A549 (cell line): ENCODE measurements around the gene E2F1. TPM values are rescaled to one million over a fixed set of nuclear protein-coding genes. Genes with fewer than 3 reads are reported as not detected.

Experiments used
- ATAC-seq, 2 experiments: fragments of 200-7000 bp in 1 of 2; fragments of >200 bp in 1 of 2; cut with Nextera tagmentation in 1 of 2; cut with Tn5 transposase in 1 of 2; 3 replicates each; pipeline versions ENCODE4 v1.8.0 to v1.9.1; 2018 to 2020; ENCODE audit warnings: mild to moderate bottlenecking in 1 of 2, moderate library complexity in 1 of 2
- CTCF ChIA-PET: fragments of 300-600 bp; sonication (Branson Sonifier 250); formaldehyde crosslinking; extraction: SDS; loops from one replicate; lab custom pipeline; 2021; ENCODE audit warnings: antibody characterized with exemption, inconsistent platforms; lab: Yijun Ruan, JAX
- POLR2A ChIA-PET: fragments of 350-600 bp; formaldehyde crosslinking; extraction: SDS; loops from one replicate; lab custom pipeline; 2021; ENCODE audit warnings: antibody characterized with exemption, inconsistent platforms; lab: Yijun Ruan, JAX
- DNase-seq, 2 experiments: peaks; one replicate each; pipeline versions ENCODE4 v3.0.0 to v3.0.0-alpha.2; 2011 to 2016; ENCODE audit warnings: low read depth in 1 of 2, low spot score in 1 of 2
- FAIRE-seq: peaks from 2 replicates; lab custom pipeline; 2011; peaks lifted over from hg19 to GRCh38; lab: Jason Lieb, UNC
- H3K27ac ChIP-seq, 2 experiments: fragments of >200 bp; sonication (Bioruptor Twin); formaldehyde crosslinking; 3 replicates each; pipeline ENCODE4 v1.5.1; 2016 to 2017
- H3K4me1 ChIP-seq: fragments of >200 bp; sonication (Bioruptor Twin); formaldehyde crosslinking; 3 replicates; pipeline ENCODE4 v1.6.1; 2016
- H3K4me2 ChIP-seq: fragments of >200 bp; sonication (Bioruptor Twin); formaldehyde crosslinking; 3 replicates; pipeline ENCODE4 v1.6.1; 2016
- H3K4me3 ChIP-seq: fragments of >200 bp; sonication (Bioruptor Twin); formaldehyde crosslinking; 3 replicates; pipeline ENCODE4 v1.5.1; 2016
- H3K9me3 ChIP-seq: fragments of >200 bp; sonication (Bioruptor Twin); formaldehyde crosslinking; 3 replicates; pipeline ENCODE4 v1.6.1; 2016
- CHD4 ChIP-seq: fragments of 200-600 bp; sonication (generic); IDR thresholded peaks from 2 replicates; pipeline ENCODE4 v1.6.1; 2016; ENCODE audit warnings: antibody characterized with exemption, mild to moderate bottlenecking, borderline replicate concordance
- CTCF ChIP-seq: fragments of >200 bp; sonication (Bioruptor Twin); formaldehyde crosslinking; IDR thresholded peaks from 3 replicates; pipeline ENCODE4 v1.5.1; 2016
- EHMT2 ChIP-seq: fragments of 200-600 bp; sonication (generic); IDR thresholded peaks from 2 replicates; pipeline ENCODE4 v1.6.1; 2016; ENCODE audit warnings: antibody characterized with exemption, low read depth, mild to moderate bottlenecking, moderate library complexity
- EP300 ChIP-seq, 2 experiments: fragments of >200 bp; sonication (Bioruptor Twin); formaldehyde crosslinking; IDR thresholded peaks; 2 replicates in 1 of 2; 3 replicates in 1 of 2; pipeline ENCODE4 v1.6.1; 2016 to 2017
- FOSB ChIP-seq: fragments of 250-450 bp; sonication (Bioruptor Pico); IDR thresholded peaks from 2 replicates; pipeline ENCODE4 v1.5.0; 2020; ENCODE audit warnings: mild to moderate bottlenecking, moderate library complexity
- KDM1A ChIP-seq: fragments of 200-600 bp; sonication (generic); IDR thresholded peaks from 2 replicates; pipeline ENCODE4 v1.6.1; 2016; ENCODE audit warnings: low read depth, mild to moderate bottlenecking
- KDM5A ChIP-seq: fragments of 200-600 bp; sonication (generic); IDR thresholded peaks from 2 replicates; pipeline ENCODE4 v1.6.1; 2016; ENCODE audit warnings: antibody characterized with exemption, mild to moderate bottlenecking
- MAX ChIP-seq: IDR thresholded peaks from 2 replicates; pipeline ENCODE4 v1.6.1; 2012
- MAZ ChIP-seq: fragments of 150-350 bp; IDR thresholded peaks from 2 replicates; pipeline ENCODE4 v1.6.1; 2014; ENCODE audit warnings: antibody characterized with exemption, low read depth, low read length, borderline replicate concordance
- NR3C1 ChIP-seq: fragments of >200 bp; sonication (Bioruptor Twin); formaldehyde crosslinking; IDR thresholded peaks from 3 replicates; pipeline ENCODE4 v1.6.1; 2017
- POLR2AphosphoS2 ChIP-seq: conservative IDR thresholded peaks from 2 replicates; pipeline ENCODE4 v1.6.1; 2012; ENCODE audit warnings: low read length, improper control_type of control experiment, inconsistent platforms
- SMC3 ChIP-seq: fragments of >200 bp; sonication (Bioruptor Twin); formaldehyde crosslinking; IDR thresholded peaks from 3 replicates; pipeline ENCODE4 v1.6.1; 2018; ENCODE audit warnings: inconsistent platforms
- TFCP2L1 ChIP-seq: fragments of 250-450 bp; sonication (Bioruptor Pico); IDR thresholded peaks from 2 replicates; pipeline ENCODE4 v1.5.0; 2021; ENCODE audit warnings: mild to moderate bottlenecking
- TP53 ChIP-seq: fragments of 250-450 bp; sonication (Bioruptor Pico); IDR thresholded peaks from 2 replicates; pipeline ENCODE4 v1.5.0; 2021; ENCODE audit warnings: mild to moderate bottlenecking, moderate library complexity
- ZFP36 ChIP-seq: fragments of 450-650 bp; IDR thresholded peaks from 2 replicates; pipeline ENCODE4 v1.6.1; 2014; ENCODE audit warnings: borderline replicate concordance; ENCODE audit not compliant: partially characterized antibody
- ZNF302 ChIP-seq: fragments of 250-450 bp; sonication (Bioruptor Pico); IDR thresholded peaks from 2 replicates; pipeline ENCODE4 v1.9.0; 2021; ENCODE audit warnings: inconsistent platforms, mild to moderate bottlenecking, moderate library complexity
- WGBS: methylation state at CpG from one replicate; pipeline ENCODE4 v1.1.6; 2017; ENCODE audit errors: missing lambda C conversion rate; 5-methylcytosine and 5-hydroxymethylcytosine counted together
- polyA plus RNA-seq, 4 experiments: library from polyadenylated mRNA; depleted of rRNA in 3 of 4; stranded (reverse); fragments of >200 nt; fragmentation: RNase III in 1 of 4; extraction: RNeasy Plus Mini Kit Qiagen cat#74134 plus additional on column Dnase treatment in 1 of 4; gene quantifications; 2 replicates in 3 of 4; 3 replicates in 1 of 4; pipeline ENCODE4 v1.2.3, GENCODE V29; 2011 to 2017
- TF ChIP-seq, protein P1 (sequence below): fragments of >200 bp; sonication (Bioruptor Twin); formaldehyde crosslinking; IDR thresholded peaks from 3 replicates; pipeline ENCODE4 v1.6.1; 2016
- TF ChIP-seq, protein P2 (sequence below): IDR thresholded peaks from 2 replicates; pipeline ENCODE4 v1.6.1; 2012

The E2F1 gene
- polyA plus RNA-seq, 2 of the 4 experiments (the other 2 are of a cell fraction), result 17.9 to 35.8 TPM

DNA sequence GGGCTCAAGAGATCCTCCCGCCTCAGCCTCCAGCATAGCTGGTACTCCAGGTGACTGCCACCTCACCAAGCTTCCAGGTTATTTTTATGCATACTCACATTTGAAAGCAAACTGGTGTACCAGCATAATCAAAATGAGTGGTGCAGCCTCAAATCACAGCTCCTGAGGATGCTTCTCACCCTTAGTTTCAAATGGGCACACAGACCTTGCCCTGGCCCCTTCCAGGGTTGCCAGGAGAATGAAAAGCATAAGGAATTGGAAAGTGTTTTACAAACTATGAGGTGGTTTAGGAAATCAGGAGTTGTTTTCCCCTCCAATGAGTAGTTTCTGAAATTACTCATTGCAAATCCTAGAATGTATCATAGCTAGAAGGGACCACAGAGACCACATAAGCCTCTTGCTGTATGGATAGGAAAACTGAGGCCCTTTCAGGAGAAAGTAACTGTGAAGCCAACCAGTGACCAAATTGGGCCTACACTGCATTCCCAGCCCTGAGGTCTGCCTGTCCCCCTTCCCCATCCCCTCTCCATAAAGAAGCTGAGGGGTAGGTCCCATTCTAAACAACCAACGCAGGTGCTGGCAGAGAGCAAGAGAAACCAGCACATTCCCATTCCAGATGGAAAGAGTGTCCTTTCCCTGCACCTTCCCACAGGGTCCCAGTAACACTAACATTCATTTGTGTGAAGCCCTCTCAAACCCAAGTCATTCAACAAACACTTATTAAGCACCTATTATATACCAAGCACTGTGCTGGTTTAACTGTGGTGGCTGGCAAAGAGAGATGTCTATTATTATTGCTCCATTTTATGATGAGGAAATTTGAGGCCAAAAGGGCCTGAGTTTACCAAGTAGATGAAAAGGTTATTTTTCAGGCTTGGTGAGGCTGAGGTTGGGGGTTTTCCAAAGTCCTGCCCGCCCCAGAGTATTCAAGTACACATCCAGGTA is 2.1 kb upstream of the E2F1 start:
- Histone ChIP-seq H3K9me3 (no peaks in the 10 kb centered on the region), H3K27ac (no peak overlapping the region), H3K4me2 (no peak overlapping the region), H3K4me1 (peaks cover 19% of the 10 kb centered on the region), H3K4me3 (no peak overlapping the region)
- WGBS, result 85% methylated on average over 3 of the region's 3 CpGs
- POLR2A ChIA-PET, result no interaction called here
- no peak for DNase-seq
- TF ChIP-seq FOSB, result no peak
- TF ChIP-seq, protein P1, sequence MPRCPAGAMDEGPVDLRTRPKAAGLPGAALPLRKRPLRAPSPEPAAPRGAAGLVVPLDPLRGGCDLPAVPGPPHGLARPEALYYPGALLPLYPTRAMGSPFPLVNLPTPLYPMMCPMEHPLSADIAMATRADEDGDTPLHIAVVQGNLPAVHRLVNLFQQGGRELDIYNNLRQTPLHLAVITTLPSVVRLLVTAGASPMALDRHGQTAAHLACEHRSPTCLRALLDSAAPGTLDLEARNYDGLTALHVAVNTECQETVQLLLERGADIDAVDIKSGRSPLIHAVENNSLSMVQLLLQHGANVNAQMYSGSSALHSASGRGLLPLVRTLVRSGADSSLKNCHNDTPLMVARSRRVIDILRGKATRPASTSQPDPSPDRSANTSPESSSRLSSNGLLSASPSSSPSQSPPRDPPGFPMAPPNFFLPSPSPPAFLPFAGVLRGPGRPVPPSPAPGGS, result no peak
- no peak for TF ChIP-seq ZFP36
- TF ChIP-seq ZNF302 (CRISPR knock-in tag), result no peak
- no peak for TF ChIP-seq TFCP2L1 (CRISPR knock-in tag)
- TF ChIP-seq KDM5A, result no peak
- no peak for TF ChIP-seq NR3C1
- no peak for TF ChIP-seq MAZ
- TF ChIP-seq, all 56 proteins: peak for 0
- CTCF ChIA-PET, result interaction anchor here (1.2 kb wide), 3 partner anchors 10 to 44 kb away, joined by 3 read pairs; partner anchors contain the start of gene ZNF341
- ATAC-seq (no peak), FAIRE-seq (no peak)

GRCh38 chr20:33687370-33687915 is 1.3 kb upstream of the E2F1 start:
- POLR2A ChIA-PET, result interaction anchor here (1.3 kb wide), 1 partner anchor 24 kb away, joined by 3 read pairs; no protein-coding TSS in a partner anchor
- Histone ChIP-seq H3K4me1 (peaks cover 23% of the 10 kb centered on the region), H3K27ac (no peak overlapping the region), H3K4me2 (no peak overlapping the region), H3K9me3 (no peaks in the 10 kb centered on the region)
- DNase-seq (no peak), FAIRE-seq (no peak)
- TF ChIP-seq POLR2AphosphoS2 (no peak), KDM1A (no peak), CTCF (no peak), MAX (no peak), CHD4 (no peak), EP300 (IDR thresholded peaks at IDR 0.05) (no peak), SMC3 (no peak), EHMT2 (no peak), TP53 (CRISPR knock-in tag) (no peak)
- TF ChIP-seq, protein P1, result no peak
- TF ChIP-seq, protein P2, sequence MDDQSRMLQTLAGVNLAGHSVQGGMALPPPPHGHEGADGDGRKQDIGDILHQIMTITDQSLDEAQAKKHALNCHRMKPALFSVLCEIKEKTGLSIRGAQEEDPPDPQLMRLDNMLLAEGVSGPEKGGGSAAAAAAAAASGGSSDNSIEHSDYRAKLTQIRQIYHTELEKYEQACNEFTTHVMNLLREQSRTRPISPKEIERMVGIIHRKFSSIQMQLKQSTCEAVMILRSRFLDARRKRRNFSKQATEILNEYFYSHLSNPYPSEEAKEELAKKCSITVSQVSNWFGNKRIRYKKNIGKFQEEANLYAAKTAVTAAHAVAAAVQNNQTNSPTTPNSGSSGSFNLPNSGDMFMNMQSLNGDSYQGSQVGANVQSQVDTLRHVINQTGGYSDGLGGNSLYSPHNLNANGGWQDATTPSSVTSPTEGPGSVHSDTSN, result no peak
- TF ChIP-seq, all 56 proteins: peak for 0
- CTCF ChIA-PET, result interaction anchor here (0.8 to 1.3 kb wide), 7 partner anchors 9 to 382 kb away, joined by 3 to 4 read pairs (median 3); partner anchors contain the start of genes ACTL10 and ZNF341
- WGBS, result 84% methylated on average over 8 of the region's 8 CpGs
- H3K4me3 ChIP-seq, result no peak overlapping the region
- ATAC-seq, result no peak
